T1000 (cell line): ENCODE data around the gene ASH1L.
A peak's percentile ranks its signal among the peaks of the same experiment; 100 is the strongest.
"Not testable (repeated sequence)": the region's sequence is repeated elsewhere in the genome, so short reads cannot be mapped to it uniquely, and the experiment has no call there.

Experiments used
- DNase-seq: peaks from one replicate; lab custom pipeline; 2025; ENCODE audit warnings: mixed read lengths; lab: John Stamatoyannopoulos, UW

Gene ASH1L

GRCh38 chr1:155562581-155563376 lies at the start of gene ASH1L:
ASH1L (minus strand) TSS chr1:155562803; CDS start chr1:155521519, 41,284 bp downstream.
- peak; percentile 90 for DNase-seq

- not testable (repeated sequence) for DNase-seq
Observed at GRCh38 chr1:155610257-155610647, 47.6 kb upstream of the ASH1L start.

DNA sequence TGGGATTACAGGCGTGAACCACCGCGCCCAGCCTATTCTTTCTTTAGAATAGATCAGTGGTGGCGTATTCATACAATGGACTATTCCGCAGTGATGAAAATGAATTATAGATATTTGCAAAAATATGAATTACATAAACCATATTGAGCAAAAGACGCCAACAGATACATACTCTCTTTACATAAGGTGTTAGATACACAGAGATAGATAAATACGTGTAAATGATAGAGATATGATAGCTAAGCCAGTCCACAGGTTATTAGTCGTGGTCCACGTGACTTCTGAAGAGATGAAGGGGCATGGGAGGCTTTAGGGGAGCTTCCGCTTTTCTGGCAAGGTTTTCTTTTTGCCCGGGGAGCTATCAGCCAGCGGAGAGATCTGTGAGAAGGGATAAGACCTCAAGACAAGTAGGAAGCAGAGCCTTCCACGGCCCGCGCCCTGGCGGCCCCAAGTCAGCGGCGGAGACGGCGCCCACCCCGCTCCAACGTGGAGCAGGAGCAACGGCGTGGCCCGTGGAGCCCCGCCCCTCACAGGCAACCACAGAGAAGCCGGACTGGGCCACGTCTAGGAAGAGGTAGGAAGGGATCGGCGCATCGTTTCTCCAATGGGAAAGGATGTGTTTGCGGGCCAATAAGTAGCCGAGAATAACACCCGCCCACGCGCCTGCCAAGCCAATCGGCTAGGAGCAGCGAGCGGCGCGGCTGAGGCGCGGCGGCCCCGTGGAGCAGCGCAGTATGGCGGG lies 47.1 kb upstream of the ASH1L start, which contains the start of gene MSTO1:
Gene MSTO1 (plus strand): TSS at position 704 of the 742 bp plus-strand sequence. CDS start 31 bp downstream, at position 735.
- DNase-seq = peak; percentile 93

- DNase-seq = no peak
Observed at GRCh38 chr1:155608888-155609225, 46.3 kb upstream of the ASH1L start.

GRCh38 chr1:155607708-155608107 lies 45.1 kb upstream of the ASH1L start:
- no peak for DNase-seq

GRCh38 chr1:155599828-155600572 lies 37.4 kb upstream of the ASH1L start:
- peak; percentile 35 for DNase-seq

- DNase-seq = no peak
Observed at GRCh38 chr1:155598842-155599331, 36.3 kb upstream of the ASH1L start.

DNA sequence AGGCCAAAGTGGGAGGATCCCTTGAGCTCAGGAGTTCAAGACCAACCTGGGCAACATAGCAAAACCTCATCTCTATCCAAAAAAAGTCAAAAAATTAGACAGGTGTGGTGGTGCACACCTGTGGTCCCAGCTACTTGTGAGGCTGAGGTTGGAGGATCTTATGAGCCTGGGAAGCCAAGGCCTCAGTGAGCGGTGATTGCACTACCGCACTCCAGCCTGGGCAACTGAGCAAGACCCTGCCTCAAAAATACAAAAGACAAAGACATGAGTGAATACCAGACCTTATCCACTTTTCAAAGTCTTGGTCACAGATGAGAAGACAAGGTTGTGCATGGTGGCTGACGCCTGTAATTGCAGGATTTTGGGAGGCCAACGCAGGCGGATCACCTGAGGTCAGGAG lies 34.3 kb upstream of the ASH1L start:
- no peak for DNase-seq

DNA sequence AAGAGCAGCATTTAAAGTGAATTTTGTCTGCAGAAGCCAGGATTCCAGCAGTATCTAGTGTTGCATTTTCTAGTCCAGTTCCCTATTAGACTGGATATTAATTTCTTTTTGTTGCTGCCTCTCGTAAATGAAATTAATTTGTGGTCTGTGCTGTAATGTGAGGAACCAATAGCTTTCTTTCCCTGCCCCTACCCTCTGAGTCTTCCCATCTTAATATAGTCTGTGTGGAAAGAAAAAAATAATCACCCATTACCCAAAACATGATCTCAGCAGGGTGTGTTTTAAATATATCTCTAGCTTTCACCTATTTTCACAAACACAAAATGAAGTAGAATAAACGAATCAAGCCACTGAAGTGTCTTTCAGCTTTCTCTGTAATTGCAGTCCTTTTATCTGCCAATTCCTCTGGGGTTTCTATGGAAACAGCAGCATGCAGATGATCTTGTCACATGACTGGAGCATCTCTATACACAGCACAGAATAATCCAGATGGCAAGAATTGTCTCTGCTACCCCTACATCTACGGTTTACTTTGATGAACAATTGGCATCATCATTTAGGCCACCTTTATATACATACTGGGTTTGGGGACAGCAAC lies 33.4 kb upstream of the ASH1L start:
- DNase-seq = not testable (repeated sequence)

DNA sequence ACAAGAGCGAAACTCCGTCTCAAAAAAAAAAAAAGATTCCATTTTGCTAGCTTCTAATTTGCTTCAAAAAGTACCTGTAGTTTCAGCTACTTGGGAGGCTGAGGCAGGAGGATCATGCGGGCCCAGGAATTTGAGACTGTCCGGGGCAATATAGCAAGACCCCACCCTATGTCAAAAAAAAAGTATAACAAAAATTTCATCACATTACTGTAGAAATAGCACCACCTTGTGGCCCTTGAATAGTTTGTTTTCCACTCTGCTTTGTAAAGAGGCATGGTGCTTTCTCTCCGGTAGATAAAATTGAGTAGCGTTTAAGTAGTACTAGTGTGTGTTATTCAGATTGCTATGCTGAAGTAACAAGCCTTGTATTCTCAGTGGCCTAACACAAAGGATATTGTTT lies 29.2 kb upstream of the ASH1L start:
- no peak for DNase-seq

GRCh38 chr1:155590516-155591247 lies 28.1 kb upstream of the ASH1L start:
- DNase-seq = not testable (repeated sequence)

DNA sequence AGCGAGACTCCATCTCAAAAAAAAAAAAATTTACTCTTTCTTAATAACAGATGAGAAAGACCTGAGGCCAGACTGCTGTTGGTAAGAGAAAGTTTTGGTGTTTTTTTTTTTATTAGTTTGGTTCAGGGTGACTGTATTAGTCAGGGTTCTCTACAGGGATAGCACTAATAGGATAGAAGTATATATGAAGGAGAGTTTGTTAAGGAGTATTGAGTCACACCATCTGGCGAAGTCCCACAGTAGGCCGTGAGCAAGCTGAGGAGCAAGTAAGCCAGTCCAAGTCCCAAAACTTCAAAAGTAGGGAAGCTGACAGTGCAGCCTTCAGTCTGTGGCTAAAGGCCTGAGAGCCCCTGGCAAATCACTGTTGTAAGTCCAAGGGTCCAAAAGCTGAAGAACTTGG lies 26.7 kb upstream of the ASH1L start:
- not testable (repeated sequence) for DNase-seq

- DNase-seq = not testable (repeated sequence)
Observed at GRCh38 chr1:155583846-155584245, 21.2 kb upstream of the ASH1L start.

GRCh38 chr1:155575608-155576007 lies 13.0 kb upstream of the ASH1L start:
- DNase-seq = not testable (repeated sequence)

DNA sequence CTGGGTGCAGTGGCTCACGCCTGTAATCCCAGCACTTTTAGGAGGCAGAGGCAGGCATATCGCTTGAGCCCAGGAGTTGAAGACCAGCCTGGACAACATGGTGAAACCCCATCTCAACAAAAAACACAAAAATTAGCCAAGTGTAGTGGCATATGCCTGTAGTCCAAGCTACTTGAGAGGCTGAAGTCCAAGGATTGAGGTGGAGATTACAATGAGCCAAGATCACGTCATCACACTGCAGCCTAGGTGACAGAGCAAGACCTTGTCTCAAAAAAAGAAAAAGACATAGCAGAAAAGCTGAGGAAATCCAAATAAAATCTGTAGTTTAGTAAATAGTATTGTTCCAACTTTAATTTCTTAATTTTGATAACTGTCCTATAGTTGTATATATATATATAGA lies 11.5 kb upstream of the ASH1L start:
- DNase-seq = no peak

- DNase-seq = no peak
Observed at GRCh38 chr1:155570593-155570990, 8.0 kb upstream of the ASH1L start.

- no peak for DNase-seq
Observed at GRCh38 chr1:155569988-155570592, 7.5 kb upstream of the ASH1L start.

GRCh38 chr1:155563377-155564022 lies 897 bp upstream of the ASH1L start:
- DNase-seq = not testable (repeated sequence)

GRCh38 chr1:155561779-155562580 lies 623 bp downstream of the ASH1L start:
- peak; percentile 48 for DNase-seq
